Naive thymus-derived CD4-positive, alpha-beta T cell (primary cell): Measurements from ENCODE around the gene MDFIC. TPM values are rescaled to one million over a fixed set of nuclear protein-coding genes. Genes with fewer than 3 reads are reported as not detected.

Experiments used
- ATAC-seq: fragments of 150-1000 bp; cut with Tn5 transposase; 2 replicates; pipeline ENCODE4 v1.10.0; 2021; ENCODE audit warnings: mild to moderate bottlenecking, moderate library complexity
- CTCF ChIA-PET: fragments of 350-600 bp; sonication (Branson Sonifier 250); formaldehyde crosslinking; loops from one replicate; lab custom pipeline; 2021; ENCODE audit warnings: antibody characterized with exemption; lab: Charles Lee
- POLR2A ChIA-PET: fragments of 350-600 bp; sonication (Branson Sonifier 250); formaldehyde crosslinking; loops from one replicate; lab custom pipeline; 2021; ENCODE audit warnings: antibody characterized with exemption, inconsistent platforms; lab: Charles Lee
- DNase-seq, 9 donors: peaks; one replicate each; pipeline versions ENCODE4 v3.0.0 to v3.0.0-alpha.2; 2020 to 2022; ENCODE audit warnings: mixed read lengths in 1 of 9
- H3K27ac ChIP-seq: one replicate; pipeline ENCODE4 v1.7.0; 2013; ENCODE audit warnings: mild to moderate bottlenecking, low read depth, low read length, moderate library complexity
- H3K27me3 ChIP-seq, 2 donors: one replicate each; pipeline ENCODE4 v1.7.0; 2013; ENCODE audit warnings: low read length in 2 of 2, mild to moderate bottlenecking in 2 of 2, moderate library complexity in 2 of 2; ENCODE audit not compliant: control insufficient read depth in 2 of 2, insufficient read depth in 2 of 2
- H3K36me3 ChIP-seq, 3 experiments: 1 replicate in 2 of 3; 2 replicates in 1 of 3; pipeline ENCODE4 v1.7.0; 2013; ENCODE audit warnings: low read length in 3 of 3, mild to moderate bottlenecking in 3 of 3, moderate library complexity in 1 of 3; ENCODE audit not compliant: insufficient read depth in 3 of 3, control insufficient read depth in 2 of 3
- H3K4me1 ChIP-seq, 2 donors: one replicate each; pipeline ENCODE4 v1.7.0; 2013; ENCODE audit warnings: low read length in 2 of 2, mild to moderate bottlenecking in 2 of 2, moderate library complexity in 1 of 2; ENCODE audit not compliant: control insufficient read depth in 2 of 2, insufficient read depth in 2 of 2
- H3K4me3 ChIP-seq: 2 replicates; pipeline ENCODE4 v1.7.0; 2013; ENCODE audit warnings: mild to moderate bottlenecking, low read length
- H3K9me3 ChIP-seq, 3 experiments: 1 replicate in 2 of 3; 2 replicates in 1 of 3; pipeline ENCODE4 v1.7.0; 2013; ENCODE audit warnings: low read length in 3 of 3; ENCODE audit not compliant: control insufficient read depth in 2 of 3
- H3K27ac Mint-ChIP-seq, 9 donors: one replicate each; pipeline ENCODE4 v1.8.0; 2020 to 2022; ENCODE audit warnings: mixed read lengths in 9 of 9, mild to moderate bottlenecking in 8 of 9, moderate library complexity in 5 of 9, inconsistent platforms in 2 of 9
- H3K27me3 Mint-ChIP-seq, 5 donors: one replicate each; pipeline ENCODE4 v1.8.0; 2021 to 2022; ENCODE audit warnings: mixed read lengths in 5 of 5, mild to moderate bottlenecking in 1 of 5
- H3K36me3 Mint-ChIP-seq, 5 donors: one replicate each; pipeline ENCODE4 v1.8.0; 2020 to 2022; ENCODE audit warnings: mixed read lengths in 5 of 5, mild to moderate bottlenecking in 3 of 5, inconsistent platforms in 1 of 5
- H3K4me1 Mint-ChIP-seq, 7 donors: one replicate each; pipeline ENCODE4 v1.8.0; 2020 to 2022; ENCODE audit warnings: mixed read lengths in 7 of 7, mild to moderate bottlenecking in 3 of 7, inconsistent platforms in 1 of 7
- H3K4me3 Mint-ChIP-seq, 10 donors: one replicate each; pipeline ENCODE4 v1.8.0; 2020 to 2022; ENCODE audit warnings: mild to moderate bottlenecking in 10 of 10, mixed read lengths in 10 of 10, moderate library complexity in 6 of 10, inconsistent platforms in 2 of 10
- H3K9me3 Mint-ChIP-seq, 11 donors: one replicate each; pipeline ENCODE4 v1.8.0; 2020 to 2022; ENCODE audit warnings: mixed read lengths in 11 of 11, mild to moderate bottlenecking in 4 of 11, inconsistent platforms in 1 of 11, moderate library complexity in 1 of 11
- intact Hi-C, 2 donors: fragments of 100-400 bp; cut with micrococcal nuclease; formaldehyde crosslinking; loops; one replicate each; pipeline ENCODE4 v1.15.1; 2023
- polyA plus RNA-seq, 2 donors: library from polyadenylated mRNA; unstranded; fragments of 300-500 nt; fragmentation: Illumina TruSeq; gene quantifications; one replicate each; pipeline ENCODE4 v1.2.3, GENCODE V29; 2021
- total RNA-seq, 6 experiments: library from RNA in 5 of 6; stranded (reverse) in 5 of 6; gene quantifications; 1 replicate in 5 of 6; 2 replicates in 1 of 6; pipeline ENCODE4 v1.2.3 and lab custom pipeline; 2021 to 2026

The MDFIC gene
- total and polyA plus RNA-seq, 7 experiments from 2014 or later = 48.5 to 90.8 (median 58.1) TPM

DNA sequence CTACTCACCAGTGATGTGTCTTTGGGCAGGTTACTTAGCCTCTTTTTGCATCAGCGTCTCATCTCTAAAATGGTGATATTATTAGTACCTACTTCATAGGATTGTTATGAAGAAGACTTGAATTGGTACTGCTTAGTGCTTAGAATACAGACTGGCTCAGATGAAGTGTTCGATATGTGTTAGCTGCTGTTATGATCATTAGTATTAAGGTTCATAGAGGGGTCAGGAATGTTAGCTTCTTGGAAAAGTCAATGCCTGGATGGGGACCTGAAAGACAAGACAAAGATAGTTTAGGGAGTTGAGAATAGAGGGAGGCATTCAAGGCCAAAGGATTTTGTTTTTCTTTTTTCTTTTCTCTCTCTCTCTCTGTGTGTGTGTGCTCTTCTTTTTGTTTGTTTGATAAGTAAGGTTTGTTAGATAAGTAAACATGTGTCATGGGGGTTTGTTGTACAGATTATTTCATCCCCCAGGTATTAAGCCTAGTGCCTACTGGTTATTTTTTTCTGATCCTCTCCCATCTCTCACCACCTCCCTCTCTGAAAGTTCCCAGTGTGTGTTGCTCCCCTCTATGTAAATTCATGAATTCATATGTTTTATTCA is 63.3 kb downstream of the MDFIC start:
- intact Hi-C loops = loop anchor here in 1 of 2 donors (2.0 kb wide), 1 partner anchor 14 kb away; no protein-coding TSS in a partner anchor
- Histone ChIP-seq H3K36me3 (peaks cover 0 to 11% (median 10%) of the 10 kb centered on the region in 3 experiments), H3K4me3 (no peak overlapping the region), H3K4me1 (peaks cover 0 to 15% of the 10 kb centered on the region in 2 donors), H3K27me3 (no peaks in the 10 kb centered on the region), H3K27ac (no peak overlapping the region), H3K9me3 (no peaks in the 10 kb centered on the region)
- Mint-ChIP-seq H3K4me1 (peaks cover 6 to 49% (median 36%) of the 10 kb centered on the region in 7 donors), H3K4me3 (no peak overlapping the region), H3K9me3 (peaks cover 0 to 2% (median 0%) of the 10 kb centered on the region in 11 donors), H3K27me3 (no peaks in the 10 kb centered on the region), H3K27ac (peak overlapping the region in 4 of 9 donors; percentile 18 to 52 (median 34)), H3K36me3 (peaks cover 25 to 65% (median 54%) of the 10 kb centered on the region in 5 donors)
- CTCF ChIA-PET = no interaction called here
- POLR2A ChIA-PET = interaction anchor here (0.6 kb wide), 1 partner anchor 36 kb away, joined by 3 read pairs; no protein-coding TSS in a partner anchor
- ATAC-seq (no peak), DNase-seq (no peak)

DNA sequence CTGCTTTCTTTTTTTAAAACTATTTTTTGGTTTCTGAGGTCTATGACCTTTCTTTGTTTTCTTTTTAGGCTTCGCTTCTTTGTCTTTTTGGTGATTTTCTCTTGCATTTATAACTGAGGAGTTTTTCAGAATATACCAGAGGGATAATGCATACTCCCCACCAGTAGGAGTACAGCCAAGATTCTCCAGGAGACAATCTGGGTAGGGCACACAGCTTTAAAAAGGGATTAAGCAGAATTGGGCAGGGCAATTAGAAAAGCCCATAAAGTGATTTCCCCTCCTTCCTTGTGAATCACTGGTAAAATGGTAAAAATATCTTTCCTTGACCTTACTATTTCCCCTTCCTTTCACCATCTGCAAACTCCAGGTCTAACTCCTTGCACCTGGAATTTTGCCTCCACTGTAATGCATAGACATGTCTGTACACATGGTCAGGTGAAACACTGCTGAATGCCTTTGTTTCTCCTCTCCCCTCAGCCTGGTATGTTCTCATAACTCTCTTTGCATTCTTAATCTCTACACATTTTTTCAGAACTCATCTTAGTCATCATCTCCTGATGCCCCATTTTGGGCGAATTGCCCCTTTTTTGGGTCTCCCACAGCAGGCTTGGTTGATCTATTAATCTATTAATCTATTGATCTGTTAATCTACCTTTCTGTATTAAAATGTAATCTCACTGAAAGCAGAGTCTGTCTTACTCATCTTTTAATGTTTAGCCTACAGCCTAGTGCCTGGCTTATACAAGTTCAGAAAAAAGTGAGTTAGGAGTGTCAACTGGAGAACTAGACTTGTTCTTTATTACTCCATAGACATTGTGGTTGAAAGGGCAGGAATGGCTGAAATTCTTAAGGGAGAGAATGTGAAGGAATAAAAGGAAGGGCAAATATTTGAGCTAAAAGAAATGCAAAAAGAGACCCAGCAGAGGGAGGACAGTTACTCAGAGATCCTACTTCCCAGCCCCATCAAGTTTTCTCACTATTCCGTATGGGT is 64.6 kb downstream of the MDFIC start:
- Histone ChIP-seq H3K36me3 (peaks cover 0 to 10% (median 10%) of the 10 kb centered on the region in 3 experiments), H3K9me3 (no peaks in the 10 kb centered on the region), H3K4me1 (peaks cover 0 to 4% of the 10 kb centered on the region in 2 donors), H3K27ac (no peak overlapping the region), H3K27me3 (no peaks in the 10 kb centered on the region), H3K4me3 (no peak overlapping the region)
- Mint-ChIP-seq H3K27me3 (no peaks in the 10 kb centered on the region), H3K36me3 (peaks cover 16 to 58% (median 54%) of the 10 kb centered on the region in 5 donors), H3K4me1 (peaks cover 0 to 37% (median 24%) of the 10 kb centered on the region in 7 donors), H3K9me3 (peaks cover 0 to 6% (median 2%) of the 10 kb centered on the region in 11 donors), H3K27ac (peak overlapping the region in 5 of 9 donors; percentile 8 to 65 (median 18)), H3K4me3 (no peak overlapping the region)
- ATAC-seq (no peak), DNase-seq (no peak)
- ChIA-PET POLR2A (no interaction called here), CTCF (interaction anchor here (0.6 kb wide), 1 partner anchor 71 kb away, joined by 3 read pairs; no protein-coding TSS in a partner anchor)
- intact Hi-C loops = no loop called here

DNA sequence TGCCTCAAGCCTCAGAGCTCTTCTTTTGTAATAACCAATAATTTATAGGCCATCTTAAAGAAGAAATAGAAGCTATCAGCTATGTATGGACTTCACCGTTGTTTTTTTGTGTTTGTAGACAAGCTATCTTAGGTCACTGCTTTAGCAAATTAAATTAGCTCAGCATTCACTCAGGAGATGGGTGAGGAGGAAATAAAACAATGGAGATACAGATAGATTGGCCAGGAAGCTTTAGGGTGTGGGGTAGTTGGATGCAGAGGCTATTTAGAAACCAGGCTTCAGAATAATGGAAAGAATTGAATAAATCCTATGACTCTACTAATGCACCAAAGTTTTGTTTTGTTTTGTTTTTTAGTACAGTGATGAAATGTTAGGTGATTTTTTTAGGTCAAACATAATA is 66.1 kb downstream of the MDFIC start:
- H3K27ac Mint-ChIP-seq = no peak overlapping the region
- H3K4me1 ChIP-seq = peaks cover 0 to 4% of the 10 kb centered on the region in 2 donors
- CTCF ChIA-PET = no interaction called here
- no peak overlapping the region for H3K27ac ChIP-seq
- peaks cover 0 to 10% (median 5%) of the 10 kb centered on the region in 3 experiments for H3K36me3 ChIP-seq
- peaks cover 8 to 55% (median 48%) of the 10 kb centered on the region in 5 donors for H3K36me3 Mint-ChIP-seq
- ATAC-seq = no peak
- no peaks in the 10 kb centered on the region for H3K27me3 Mint-ChIP-seq
- peaks cover 0 to 7% (median 2%) of the 10 kb centered on the region in 11 donors for H3K9me3 Mint-ChIP-seq
- DNase-seq = no peak
- POLR2A ChIA-PET = no interaction called here
- H3K4me3 ChIP-seq = no peak overlapping the region
- intact Hi-C loops = no loop called here
- no peak overlapping the region for H3K4me3 Mint-ChIP-seq
- H3K27me3 ChIP-seq = no peaks in the 10 kb centered on the region
- H3K9me3 ChIP-seq = no peaks in the 10 kb centered on the region
- H3K4me1 Mint-ChIP-seq = peaks cover 2 to 40% (median 24%) of the 10 kb centered on the region in 7 donors

DNA sequence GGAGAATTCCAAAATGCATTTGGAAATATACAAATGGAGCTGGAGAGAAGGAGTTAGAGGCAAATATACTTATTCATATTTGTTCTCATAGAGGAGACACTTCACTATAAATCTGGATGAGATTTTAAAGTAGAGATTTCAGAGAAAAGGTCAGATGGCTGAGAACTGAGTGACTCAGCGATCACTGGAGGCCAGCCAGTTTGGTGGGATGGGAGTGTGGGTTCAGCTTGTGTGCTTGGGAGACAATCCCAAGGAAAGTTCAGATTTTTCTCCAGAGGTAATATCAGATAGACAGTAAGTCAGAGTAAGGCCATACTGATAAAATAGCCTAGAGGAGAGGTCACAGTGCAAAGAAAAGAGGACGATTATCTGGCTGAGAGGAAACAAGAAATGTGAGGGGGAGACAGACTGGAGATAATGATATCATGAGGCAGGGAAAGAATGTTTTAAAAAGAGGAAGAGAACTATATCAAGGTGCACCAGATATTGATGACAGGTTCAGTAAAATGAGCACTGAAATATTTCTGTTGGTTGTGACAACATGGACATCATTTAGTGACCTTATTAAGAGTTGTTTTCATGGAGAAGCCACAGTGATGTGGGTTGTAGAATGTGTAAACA is 67.0 kb downstream of the MDFIC start:
- Mint-ChIP-seq H3K27me3 (no peaks in the 10 kb centered on the region), H3K27ac (no peak overlapping the region), H3K4me1 (peaks cover 10 to 49% (median 33%) of the 10 kb centered on the region in 7 donors), H3K36me3 (peaks cover 12 to 61% (median 53%) of the 10 kb centered on the region in 5 donors), H3K4me3 (no peak overlapping the region), H3K9me3 (peaks cover 0 to 10% (median 2%) of the 10 kb centered on the region in 11 donors)
- POLR2A ChIA-PET = no interaction called here
- Histone ChIP-seq H3K36me3 (peaks cover 0 to 10% (median 5%) of the 10 kb centered on the region in 3 experiments), H3K4me1 (peaks cover 0 to 4% of the 10 kb centered on the region in 2 donors), H3K27ac (no peak overlapping the region), H3K4me3 (no peak overlapping the region), H3K9me3 (no peaks in the 10 kb centered on the region), H3K27me3 (no peaks in the 10 kb centered on the region)
- CTCF ChIA-PET = no interaction called here
- intact Hi-C loops = no loop called here
- ATAC-seq (no peak), DNase-seq (no peak)

DNA sequence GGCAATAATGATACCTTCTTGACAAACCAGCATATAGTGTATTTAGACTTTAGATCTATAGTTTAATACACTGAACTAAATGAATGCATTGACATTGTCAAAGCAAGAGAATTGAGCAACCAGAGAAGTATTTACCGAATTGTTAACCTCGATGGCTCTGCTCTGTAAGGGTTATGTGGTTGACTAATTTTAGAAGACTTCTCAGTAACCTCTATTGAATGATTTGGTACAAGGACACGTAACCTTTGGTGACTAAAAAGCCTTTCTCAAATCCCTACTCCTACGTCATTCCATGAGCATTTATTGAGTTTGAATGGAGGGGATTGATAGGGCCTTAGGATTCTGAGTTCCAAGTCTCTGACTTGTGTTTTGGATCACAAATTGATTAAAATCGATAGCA is 67.6 kb downstream of the MDFIC start:
- Mint-ChIP-seq H3K27ac (no peak overlapping the region), H3K36me3 (peaks cover 12 to 63% (median 54%) of the 10 kb centered on the region in 5 donors), H3K27me3 (no peaks in the 10 kb centered on the region), H3K9me3 (peaks cover 0 to 12% (median 2%) of the 10 kb centered on the region in 11 donors), H3K4me3 (no peak overlapping the region), H3K4me1 (peaks cover 12 to 54% (median 36%) of the 10 kb centered on the region in 7 donors)
- DNase-seq (no peak), ATAC-seq (no peak)
- H3K36me3 ChIP-seq = peaks cover 0 to 10% (median 5%) of the 10 kb centered on the region in 3 experiments
- H3K4me1 ChIP-seq = peaks cover 0 to 4% of the 10 kb centered on the region in 2 donors
- ChIA-PET POLR2A (no interaction called here), CTCF (interaction anchor here (0.7 kb wide), 1 partner anchor 14 kb away, joined by 4 read pairs; no protein-coding TSS in a partner anchor)
- no peaks in the 10 kb centered on the region for H3K9me3 ChIP-seq
- intact Hi-C loops = no loop called here
- H3K27ac ChIP-seq = no peak overlapping the region
- H3K27me3 ChIP-seq = no peaks in the 10 kb centered on the region
- no peak overlapping the region for H3K4me3 ChIP-seq
